Measurements from ENCODE around the gene HSPA1B.

DNA sequence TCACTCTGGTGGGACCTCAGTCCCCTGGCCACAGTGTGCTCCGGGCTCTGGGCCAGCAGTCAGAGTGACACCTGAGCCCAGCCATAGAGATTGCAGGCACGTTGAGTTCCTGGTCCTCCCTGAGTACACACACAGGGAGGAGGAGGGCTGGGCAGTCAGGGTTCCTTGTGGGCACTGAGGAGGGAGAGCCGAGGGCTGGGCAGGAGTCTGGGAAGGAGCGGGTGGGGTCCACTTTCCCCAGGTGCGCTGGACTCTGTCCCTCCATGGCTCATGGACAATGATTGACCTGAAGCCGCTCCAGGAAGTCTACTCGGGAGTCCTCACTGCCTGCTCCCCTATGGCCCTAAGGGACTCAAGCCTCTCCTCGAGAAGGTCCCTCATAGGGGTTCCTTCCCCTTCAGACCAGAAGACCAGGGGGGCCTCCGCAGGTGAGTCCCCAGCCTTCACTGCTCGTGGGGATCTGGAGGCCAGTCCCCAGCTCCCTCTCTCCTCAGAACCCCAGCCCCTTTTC lies 50.2 kb downstream of the HSPA1B start:
- TF ChIP-seq CTCF (conservative IDR thresholded peaks at IDR 0.05) = no peak
- no peak for TF ChIP-seq ZFX (IDR thresholded peaks at IDR 0.05)

Data from C4-2B (cell line).